Astrocyte (in vitro differentiated cells and primary cell): Measurements from ENCODE around the gene GID8. TPM values are rescaled to one million over a fixed set of nuclear protein-coding genes. Genes with fewer than 3 reads are reported as not detected.

Experiments used
- DNase-seq: peaks from one replicate; pipeline ENCODE4 v3.0.0-alpha.2; 2010; ENCODE audit warnings: low read depth
- FAIRE-seq: peaks from 2 replicates; lab custom pipeline; 2011; peaks lifted over from hg19 to GRCh38; lab: Jason Lieb, UNC
- H2AFZ ChIP-seq: 2 replicates; pipeline ENCODE4 v1.6.0; 2012; ENCODE audit warnings: low read depth, low read length, inconsistent platforms
- H3K27ac ChIP-seq: 2 replicates; pipeline ENCODE4 v1.5.1; 2011; ENCODE audit warnings: low read depth, low read length, inconsistent platforms
- H3K27me3 ChIP-seq: 2 replicates; pipeline ENCODE4 v1.6.0; 2011; ENCODE audit warnings: low read length, inconsistent platforms; ENCODE audit not compliant: insufficient read depth
- H3K36me3 ChIP-seq: 2 replicates; pipeline ENCODE4 v1.5.1; 2011; ENCODE audit warnings: low read length, inconsistent platforms; ENCODE audit not compliant: insufficient read depth
- H3K4me1 ChIP-seq: 2 replicates; pipeline ENCODE4 v1.5.1; 2011; ENCODE audit warnings: low read length, inconsistent platforms; ENCODE audit not compliant: insufficient read depth
- H3K4me2 ChIP-seq: 2 replicates; pipeline ENCODE4 v1.6.0; 2012; ENCODE audit warnings: low read length, inconsistent platforms
- H3K4me3 ChIP-seq: 2 replicates; pipeline ENCODE4 v1.5.1; 2011; ENCODE audit warnings: low read depth, mild to moderate bottlenecking, low read length, inconsistent platforms; ENCODE audit not compliant: insufficient read depth
- H3K79me2 ChIP-seq: 2 replicates; pipeline ENCODE4 v1.6.0; 2012; ENCODE audit warnings: mild to moderate bottlenecking, low read length, inconsistent platforms; ENCODE audit not compliant: insufficient read depth
- H3K9ac ChIP-seq: 2 replicates; pipeline ENCODE4 v1.6.0; 2012; ENCODE audit warnings: mild to moderate bottlenecking, low read length, inconsistent platforms
- H3K9me3 ChIP-seq: 2 replicates; pipeline ENCODE4 v1.5.1; 2012; ENCODE audit warnings: low read depth, mild to moderate bottlenecking, low read length, inconsistent platforms; ENCODE audit not compliant: insufficient read depth
- H4K20me1 ChIP-seq: 2 replicates; pipeline ENCODE4 v1.6.0; 2012; ENCODE audit warnings: low read length, inconsistent platforms; ENCODE audit not compliant: insufficient read depth
- H3K27ac Mint-ChIP-seq: one replicate; pipeline ENCODE4 v1.8.0; 2021; ENCODE audit warnings: mild to moderate bottlenecking, mixed read lengths; ENCODE audit not compliant: unreplicated experiment
- H3K27me3 Mint-ChIP-seq: one replicate; pipeline ENCODE4 v1.8.0; 2021; ENCODE audit warnings: low read depth, mixed read lengths; ENCODE audit not compliant: unreplicated experiment
- H3K36me3 Mint-ChIP-seq: one replicate; pipeline ENCODE4 v1.8.0; 2021; ENCODE audit warnings: low read depth, mixed read lengths; ENCODE audit not compliant: unreplicated experiment
- H3K4me1 Mint-ChIP-seq: one replicate; pipeline ENCODE4 v1.8.0; 2021; ENCODE audit warnings: low read depth, mixed read lengths; ENCODE audit not compliant: unreplicated experiment
- H3K4me3 Mint-ChIP-seq: one replicate; pipeline ENCODE4 v1.8.0; 2021; ENCODE audit warnings: mild to moderate bottlenecking, moderate library complexity, mixed read lengths; ENCODE audit not compliant: unreplicated experiment
- H3K9me3 Mint-ChIP-seq: one replicate; pipeline ENCODE4 v1.8.0; 2021; ENCODE audit warnings: mild to moderate bottlenecking, mixed read lengths; ENCODE audit not compliant: unreplicated experiment
- EZH2 ChIP-seq: IDR thresholded peaks from 2 replicates; pipeline ENCODE4 v1.6.1; 2012; ENCODE audit warnings: mild to moderate bottlenecking, low read length, inconsistent platforms; ENCODE audit not compliant: insufficient read depth
- total RNA-seq: library from RNA; stranded (reverse); gene quantifications from 2 replicates; pipeline ENCODE4 v1.2.1, GENCODE V29; 2021
- TF ChIP-seq, protein P1 (sequence below): IDR thresholded peaks from 2 replicates; pipeline ENCODE4 v1.5.1; 2011; ENCODE audit warnings: low read depth, mild to moderate bottlenecking, inconsistent platforms, low read length, moderate library complexity; ENCODE audit not compliant: insufficient read depth

The GID8 gene
- total RNA-seq, 1 donor from 2014 or later: 37.1 TPM

GRCh38 chr20:62967628-62968351 is 29.8 kb downstream of the GID8 start:
- H3K36me3 ChIP-seq: no peaks in the 10 kb centered on the region
- no peaks in the 10 kb centered on the region for H3K79me2 ChIP-seq
- peaks cover 29% of the 10 kb centered on the region for H3K27me3 Mint-ChIP-seq
- no peak overlapping the region for H3K27ac ChIP-seq
- peak overlapping the region; percentile 51 for H3K27ac Mint-ChIP-seq
- H3K4me1 ChIP-seq: no peaks in the 10 kb centered on the region
- H2AFZ ChIP-seq: no peak overlapping the region
- no peaks in the 10 kb centered on the region for H3K9me3 ChIP-seq
- H3K4me3 ChIP-seq: no peak overlapping the region
- no peaks in the 10 kb centered on the region for H3K9me3 Mint-ChIP-seq
- H3K9ac ChIP-seq: no peak overlapping the region
- H3K4me3 Mint-ChIP-seq: no peak overlapping the region
- no peaks in the 10 kb centered on the region for H3K4me1 Mint-ChIP-seq
- peaks cover 2% of the 10 kb centered on the region for H3K36me3 Mint-ChIP-seq
- peaks cover 6% of the 10 kb centered on the region for H3K27me3 ChIP-seq
- peaks cover 7% of the 10 kb centered on the region for H4K20me1 ChIP-seq
- no peak overlapping the region for H3K4me2 ChIP-seq
- FAIRE-seq: no peak
- TF ChIP-seq EZH2: no peak
- TF ChIP-seq, protein P1, sequence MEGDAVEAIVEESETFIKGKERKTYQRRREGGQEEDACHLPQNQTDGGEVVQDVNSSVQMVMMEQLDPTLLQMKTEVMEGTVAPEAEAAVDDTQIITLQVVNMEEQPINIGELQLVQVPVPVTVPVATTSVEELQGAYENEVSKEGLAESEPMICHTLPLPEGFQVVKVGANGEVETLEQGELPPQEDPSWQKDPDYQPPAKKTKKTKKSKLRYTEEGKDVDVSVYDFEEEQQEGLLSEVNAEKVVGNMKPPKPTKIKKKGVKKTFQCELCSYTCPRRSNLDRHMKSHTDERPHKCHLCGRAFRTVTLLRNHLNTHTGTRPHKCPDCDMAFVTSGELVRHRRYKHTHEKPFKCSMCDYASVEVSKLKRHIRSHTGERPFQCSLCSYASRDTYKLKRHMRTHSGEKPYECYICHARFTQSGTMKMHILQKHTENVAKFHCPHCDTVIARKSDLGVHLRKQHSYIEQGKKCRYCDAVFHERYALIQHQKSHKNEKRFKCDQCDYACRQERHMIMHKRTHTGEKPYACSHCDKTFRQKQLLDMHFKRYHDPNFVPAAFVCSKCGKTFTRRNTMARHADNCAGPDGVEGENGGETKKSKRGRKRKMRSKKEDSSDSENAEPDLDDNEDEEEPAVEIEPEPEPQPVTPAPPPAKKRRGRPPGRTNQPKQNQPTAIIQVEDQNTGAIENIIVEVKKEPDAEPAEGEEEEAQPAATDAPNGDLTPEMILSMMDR: no peak
- DNase-seq: no peak

GRCh38 chr20:62968378-62969178 is 30.6 kb downstream of the GID8 start:
- no peaks in the 10 kb centered on the region for H3K79me2 ChIP-seq
- Mint-ChIP-seq H3K9me3 (no peaks in the 10 kb centered on the region), H3K4me3 (no peak overlapping the region), H3K27ac (no peak overlapping the region), H3K4me1 (no peaks in the 10 kb centered on the region), H3K27me3 (peaks cover 34% of the 10 kb centered on the region), H3K36me3 (peaks cover 2% of the 10 kb centered on the region)
- no peak for FAIRE-seq
- no peaks in the 10 kb centered on the region for H3K36me3 ChIP-seq
- no peaks in the 10 kb centered on the region for H3K9me3 ChIP-seq
- no peak overlapping the region for H2AFZ ChIP-seq
- no peak overlapping the region for H3K27ac ChIP-seq
- H3K4me3 ChIP-seq: no peak overlapping the region
- H3K4me2 ChIP-seq: no peak overlapping the region
- TF ChIP-seq, protein P1: no peak
- TF ChIP-seq EZH2: no peak
- H3K27me3 ChIP-seq: peaks cover 14% of the 10 kb centered on the region
- no peaks in the 10 kb centered on the region for H3K4me1 ChIP-seq
- H4K20me1 ChIP-seq: peaks cover 7% of the 10 kb centered on the region
- DNase-seq: no peak
- no peak overlapping the region for H3K9ac ChIP-seq
